ENCODE results near the gene PCDHGB6.
A peak's percentile ranks its signal among the peaks of the same experiment; 100 is the strongest.
"Not testable (repeated sequence)": the region's sequence is repeated elsewhere in the genome, so short reads cannot be mapped to it uniquely, and the experiment has no call there.

The PCDHGB6 gene

GRCh38 chr5:141389153-141390042 is 18.4 kb upstream of the PCDHGB6 start:
- FAIRE-seq, result no peak

GRCh38 chr5:141392429-141393198 is 15.2 kb upstream of the PCDHGB6 start, which contains the start of gene PCDHGA8:
Gene PCDHGA8 (plus strand): TSS chr5:141392633. CDS start chr5:141392814, 181 bp downstream.
- no peak for FAIRE-seq

- no peak for FAIRE-seq
Measured at GRCh38 chr5:141393267-141393666, 14.6 kb upstream of the PCDHGB6 start.

GRCh38 chr5:141394401-141395187 is 13.2 kb upstream of the PCDHGB6 start:
- FAIRE-seq, result not testable (repeated sequence)

GRCh38 chr5:141397756-141398551 is 9.9 kb upstream of the PCDHGB6 start, which contains the start of gene PCDHGB5:
Gene PCDHGB5 (plus strand): TSS chr5:141397947. CDS start chr5:141398128, 181 bp downstream.
- FAIRE-seq, result not testable (repeated sequence)

GRCh38 chr5:141398608-141399007 is 9.2 kb upstream of the PCDHGB6 start:
- FAIRE-seq, result no peak

GRCh38 chr5:141399555-141400258 is 8.1 kb upstream of the PCDHGB6 start:
- FAIRE-seq, result no peak

- FAIRE-seq, result no peak
Measured at GRCh38 chr5:141402553-141403243, 5.1 kb upstream of the PCDHGB6 start, which contains the start of gene PCDHGA9. Gene PCDHGA9 (plus strand): TSS chr5:141402778. CDS start chr5:141402953, 175 bp downstream.

GRCh38 chr5:141403387-141403786 is 4.4 kb upstream of the PCDHGB6 start:
- no peak for FAIRE-seq

GRCh38 chr5:141409598-141410306 is 1.9 kb downstream of the PCDHGB6 start:
- FAIRE-seq, result no peak

- FAIRE-seq, result no peak
Measured at GRCh38 chr5:141411575-141411974, 3.8 kb downstream of the PCDHGB6 start.

- peak; percentile 58 for FAIRE-seq
Measured at GRCh38 chr5:141412854-141413539, 5.2 kb downstream of the PCDHGB6 start, which contains the start of gene PCDHGA10. Gene PCDHGA10 (plus strand): TSS chr5:141412987. CDS start chr5:141413176, 189 bp downstream.

- FAIRE-seq, result no peak
Measured at GRCh38 chr5:141413540-141414069, 5.8 kb downstream of the PCDHGB6 start.

GRCh38 chr5:141414548-141415274 is 6.9 kb downstream of the PCDHGB6 start:
- FAIRE-seq, result not testable (repeated sequence)

- not testable (repeated sequence) for FAIRE-seq
Measured at GRCh38 chr5:141415275-141415618, 7.4 kb downstream of the PCDHGB6 start.

GRCh38 chr5:141417494-141418172 is 9.8 kb downstream of the PCDHGB6 start, which contains the start of gene PCDHGB7:
Gene PCDHGB7 (plus strand): TSS chr5:141417677. CDS start chr5:141417860, 183 bp downstream.
- FAIRE-seq, result not testable (repeated sequence)

All from A204.1 (cell line).